ENCODE results near the gene SGMS1.

GRCh38 chr10:50508315-50509051 lies 115.3 kb downstream of the SGMS1 start:
- TF ChIP-seq CTCF (IDR thresholded peaks at IDR 0.05; ENCODE audit: insufficient read depth, low read depth, low read length), result no peak
- no peak for TF ChIP-seq EZH2 (IDR thresholded peaks at IDR 0.05; ENCODE audit: insufficient read depth, low read length)
